ENCODE data around the gene DDX25.

Gene DDX25

DNA sequence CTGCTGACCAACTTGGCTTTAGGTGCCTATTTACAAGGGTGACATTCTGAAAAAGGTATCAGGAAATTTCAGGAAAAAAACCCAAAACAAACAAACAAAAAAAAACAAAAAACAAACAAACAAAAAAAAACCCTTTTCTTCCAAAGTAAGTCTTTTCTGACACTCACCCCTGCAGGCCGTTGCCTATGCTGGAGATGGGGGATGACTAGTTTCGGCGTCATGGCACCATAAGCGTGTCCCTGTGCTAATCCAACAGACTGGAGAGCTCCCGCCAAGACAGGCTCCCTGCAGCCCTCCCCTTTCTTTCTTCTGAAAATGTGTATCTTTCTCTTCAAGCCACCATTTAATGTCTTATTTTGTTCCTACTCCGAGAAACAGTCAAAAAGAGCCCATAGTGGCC lies 55.2 kb downstream of the DDX25 start:
- no peak for DNase-seq (ENCODE audit: low read depth)
- TF ChIP-seq, protein P1, sequence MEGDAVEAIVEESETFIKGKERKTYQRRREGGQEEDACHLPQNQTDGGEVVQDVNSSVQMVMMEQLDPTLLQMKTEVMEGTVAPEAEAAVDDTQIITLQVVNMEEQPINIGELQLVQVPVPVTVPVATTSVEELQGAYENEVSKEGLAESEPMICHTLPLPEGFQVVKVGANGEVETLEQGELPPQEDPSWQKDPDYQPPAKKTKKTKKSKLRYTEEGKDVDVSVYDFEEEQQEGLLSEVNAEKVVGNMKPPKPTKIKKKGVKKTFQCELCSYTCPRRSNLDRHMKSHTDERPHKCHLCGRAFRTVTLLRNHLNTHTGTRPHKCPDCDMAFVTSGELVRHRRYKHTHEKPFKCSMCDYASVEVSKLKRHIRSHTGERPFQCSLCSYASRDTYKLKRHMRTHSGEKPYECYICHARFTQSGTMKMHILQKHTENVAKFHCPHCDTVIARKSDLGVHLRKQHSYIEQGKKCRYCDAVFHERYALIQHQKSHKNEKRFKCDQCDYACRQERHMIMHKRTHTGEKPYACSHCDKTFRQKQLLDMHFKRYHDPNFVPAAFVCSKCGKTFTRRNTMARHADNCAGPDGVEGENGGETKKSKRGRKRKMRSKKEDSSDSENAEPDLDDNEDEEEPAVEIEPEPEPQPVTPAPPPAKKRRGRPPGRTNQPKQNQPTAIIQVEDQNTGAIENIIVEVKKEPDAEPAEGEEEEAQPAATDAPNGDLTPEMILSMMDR (conservative IDR thresholded peaks at IDR 0.05; ENCODE audit: control insufficient read depth, insufficient read depth, low read depth, low read length) = no peak
- no peak overlapping the region for H3K4me3 ChIP-seq (ENCODE audit: control insufficient read depth, low read depth, low read length)

DNA sequence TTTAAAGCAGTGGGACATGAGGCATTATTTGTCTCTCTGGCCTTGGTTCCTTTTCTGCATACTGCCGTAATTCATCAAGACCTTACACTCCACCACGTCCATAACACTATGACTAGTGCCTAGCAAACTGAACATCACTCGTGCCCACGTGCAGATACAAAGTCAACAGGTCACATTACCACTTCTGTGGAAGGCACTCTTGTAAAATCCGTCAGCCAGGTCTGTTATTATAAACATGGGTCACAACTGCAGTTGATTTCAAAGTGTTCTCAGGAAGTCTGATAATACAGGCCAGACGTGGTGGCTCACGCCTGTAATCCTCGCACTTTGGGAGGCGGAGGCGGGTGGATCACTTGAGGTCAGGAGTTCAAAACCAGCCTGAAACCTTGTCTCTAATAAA lies 55.6 kb downstream of the DDX25 start:
- no peak for DNase-seq (ENCODE audit: low read depth)
- TF ChIP-seq, protein P1 (conservative IDR thresholded peaks at IDR 0.05; ENCODE audit: control insufficient read depth, insufficient read depth, low read depth, low read length) = no peak
- H3K4me3 ChIP-seq (ENCODE audit: control insufficient read depth, low read depth, low read length) = no peak overlapping the region

DNA sequence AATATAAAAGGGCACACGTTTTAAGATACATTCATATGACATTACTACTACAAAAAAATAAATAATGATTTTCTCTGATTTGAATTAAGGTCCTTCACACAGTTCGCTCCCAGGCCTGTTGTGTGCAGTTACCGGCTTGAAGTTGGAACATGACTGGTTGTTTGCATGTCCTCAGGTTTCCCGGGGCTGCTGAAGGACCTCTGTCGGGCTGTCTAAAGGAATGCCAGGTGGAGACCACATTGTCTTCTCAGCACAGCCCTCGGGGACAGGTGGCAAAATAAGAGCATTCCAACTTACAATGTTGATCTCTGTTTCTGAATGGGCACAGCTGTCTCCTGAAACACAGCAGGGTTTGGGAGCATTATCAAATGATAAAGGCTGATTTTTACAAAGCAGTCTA lies 56.5 kb downstream of the DDX25 start:
- H3K4me3 ChIP-seq (ENCODE audit: control insufficient read depth, low read depth, low read length) = no peak overlapping the region
- no peak for DNase-seq (ENCODE audit: low read depth)
- TF ChIP-seq, protein P1 (conservative IDR thresholded peaks at IDR 0.05; ENCODE audit: control insufficient read depth, insufficient read depth, low read depth, low read length) = no peak

DNA sequence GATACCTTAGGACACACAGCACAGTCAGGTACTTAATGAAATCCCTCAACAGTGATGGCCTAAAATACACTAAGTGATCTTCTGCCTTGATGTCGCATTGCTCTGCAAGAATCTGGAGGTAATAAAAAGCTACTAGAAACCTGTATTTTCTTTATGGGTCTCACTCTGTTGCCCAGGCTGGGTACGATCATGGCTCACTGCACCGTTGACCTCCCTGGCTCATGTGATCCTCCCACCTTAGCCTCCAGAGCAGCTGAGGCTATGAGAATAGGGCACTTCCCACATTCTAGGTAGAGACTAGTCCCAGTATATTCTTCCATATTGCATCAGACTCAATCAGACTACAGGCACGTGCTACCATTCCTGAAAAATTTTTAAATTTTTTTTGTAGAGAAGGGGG lies 63.2 kb downstream of the DDX25 start:
- no peak for DNase-seq (ENCODE audit: low read depth)
- H3K4me3 ChIP-seq (ENCODE audit: control insufficient read depth, low read depth, low read length) = no peak overlapping the region
- TF ChIP-seq, protein P1 (conservative IDR thresholded peaks at IDR 0.05; ENCODE audit: control insufficient read depth, insufficient read depth, low read depth, low read length) = no peak

DNA sequence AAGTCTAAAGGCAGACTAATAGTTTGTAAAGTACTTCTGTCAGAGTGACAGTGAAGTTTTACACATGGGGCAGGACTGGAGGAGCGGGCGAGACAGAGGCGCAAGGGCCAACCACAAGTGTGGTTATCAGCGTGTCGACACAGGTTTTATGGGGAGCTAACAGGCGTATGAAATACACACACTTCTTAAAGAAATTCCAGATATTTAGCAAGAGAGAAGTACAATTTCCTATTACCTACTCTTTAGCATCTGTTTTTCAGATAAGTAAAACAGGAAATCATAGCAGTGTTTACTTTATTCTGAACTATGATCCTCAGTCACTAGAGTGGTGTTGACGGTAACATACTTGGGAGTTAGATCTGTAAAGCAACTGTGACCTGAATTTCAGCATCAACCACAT lies 64.0 kb downstream of the DDX25 start:
- no peak for DNase-seq (ENCODE audit: low read depth)
- H3K4me3 ChIP-seq (ENCODE audit: control insufficient read depth, low read depth, low read length) = no peak overlapping the region
- TF ChIP-seq, protein P1 (conservative IDR thresholded peaks at IDR 0.05; ENCODE audit: control insufficient read depth, insufficient read depth, low read depth, low read length) = no peak

DNA sequence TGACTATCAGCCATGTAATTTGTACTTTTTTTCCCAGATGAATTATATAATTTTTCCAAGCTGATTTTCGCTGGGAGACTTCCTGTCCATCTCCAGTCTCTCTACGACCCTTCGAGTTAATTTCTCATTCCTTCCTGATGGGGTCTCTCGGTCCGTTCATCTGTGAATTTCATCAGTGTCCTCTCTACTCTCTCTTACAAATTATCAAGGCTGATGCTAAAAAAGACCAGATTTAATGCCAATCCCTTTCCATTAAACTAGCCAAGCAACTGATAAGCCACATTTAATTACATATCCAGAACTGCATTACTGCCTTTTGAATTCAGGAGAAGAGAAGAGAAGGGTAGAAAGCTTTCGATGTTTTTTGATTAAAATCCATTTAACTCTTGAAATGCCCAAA lies 67.3 kb downstream of the DDX25 start:
- no peak for DNase-seq (ENCODE audit: low read depth)
- TF ChIP-seq, protein P1 (conservative IDR thresholded peaks at IDR 0.05; ENCODE audit: control insufficient read depth, insufficient read depth, low read depth, low read length) = no peak
- no peak overlapping the region for H3K4me3 ChIP-seq (ENCODE audit: control insufficient read depth, low read depth, low read length)

DNA sequence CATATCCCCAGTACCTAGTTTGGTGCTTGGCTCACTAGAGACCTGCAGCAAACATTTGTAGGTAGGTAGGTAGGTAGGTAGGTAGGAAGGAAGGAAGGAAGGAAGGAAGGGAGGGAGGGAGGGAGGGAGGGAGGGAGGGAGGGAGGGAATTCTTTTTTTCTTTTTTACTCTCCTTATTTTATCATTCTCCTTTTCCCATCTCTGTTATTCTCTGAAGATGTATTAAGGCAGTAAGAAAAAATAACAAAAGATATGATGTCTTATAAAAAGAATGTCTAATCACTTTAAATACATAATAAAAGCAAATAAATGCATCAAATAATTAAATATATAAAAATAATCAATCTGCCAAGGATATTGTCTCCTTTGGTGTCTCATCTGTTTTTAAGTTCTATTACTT lies 70.0 kb downstream of the DDX25 start:
- TF ChIP-seq, protein P1 (conservative IDR thresholded peaks at IDR 0.05; ENCODE audit: control insufficient read depth, insufficient read depth, low read depth, low read length) = no peak
- no peak for DNase-seq (ENCODE audit: low read depth)
- no peak overlapping the region for H3K4me3 ChIP-seq (ENCODE audit: control insufficient read depth, low read depth, low read length)

Data from fibroblast of mammary gland (primary cell).